ENCODE results near the gene ITGA2.

Gene ITGA2

GRCh38 chr5:53066088-53066487 is 76.9 kb downstream of the ITGA2 start:
- no peak for DNase-seq

- no peak for DNase-seq
Observed at GRCh38 chr5:53067641-53068040, 78.5 kb downstream of the ITGA2 start.

GRCh38 chr5:53068291-53068836 is 79.2 kb downstream of the ITGA2 start:
- no peak for DNase-seq

GRCh38 chr5:53069626-53070025 is 80.5 kb downstream of the ITGA2 start:
- DNase-seq, result no peak

- DNase-seq, result no peak
Observed at GRCh38 chr5:53071298-53071697, 82.1 kb downstream of the ITGA2 start.

GRCh38 chr5:53071738-53072137 is 82.6 kb downstream of the ITGA2 start:
- DNase-seq, result no peak

- DNase-seq, result no peak
Observed at GRCh38 chr5:53073348-53073747, 84.2 kb downstream of the ITGA2 start.

- no peak for DNase-seq
Observed at GRCh38 chr5:53076014-53076583, 86.9 kb downstream of the ITGA2 start.

GRCh38 chr5:53080271-53080670 is 91.1 kb downstream of the ITGA2 start:
- no peak for DNase-seq

- DNase-seq, result no peak
Observed at GRCh38 chr5:53083927-53084326, 94.8 kb downstream of the ITGA2 start.

- DNase-seq, result no peak
Observed at GRCh38 chr5:53084546-53085255, 95.5 kb downstream of the ITGA2 start.

GRCh38 chr5:53087171-53087570 is 98.0 kb downstream of the ITGA2 start:
- DNase-seq, result no peak

GRCh38 chr5:53087621-53088121 is 98.5 kb downstream of the ITGA2 start:
- no peak for DNase-seq

GRCh38 chr5:53089481-53089991 is 100.4 kb downstream of the ITGA2 start:
- DNase-seq, result no peak

GRCh38 chr5:53090229-53090628 is 101.1 kb downstream of the ITGA2 start:
- no peak for DNase-seq

- DNase-seq, result no peak
Observed at GRCh38 chr5:53091289-53091688, 102.1 kb downstream of the ITGA2 start.

GRCh38 chr5:53092242-53092641 is 103.1 kb downstream of the ITGA2 start:
- no peak for DNase-seq

- DNase-seq, result no peak
Observed at GRCh38 chr5:53095217-53095616, 106.1 kb downstream of the ITGA2 start.

GRCh38 chr5:53095931-53096525 is 106.9 kb downstream of the ITGA2 start:
- peak; percentile 73 for DNase-seq

- DNase-seq, result no peak
Observed at GRCh38 chr5:53099546-53099945, 110.4 kb downstream of the ITGA2 start.

GRCh38 chr5:53100606-53101005 is 111.5 kb downstream of the ITGA2 start:
- DNase-seq, result no peak

- DNase-seq, result no peak
Observed at GRCh38 chr5:53105611-53106300, 116.6 kb downstream of the ITGA2 start.

- no peak for DNase-seq
Observed at GRCh38 chr5:53109056-53109442, 119.9 kb downstream of the ITGA2 start.
